Breast epithelium (tissue), 4 donors: Measurements from ENCODE around the gene CDC42SE2. TPM values are rescaled to one million over a fixed set of nuclear protein-coding genes. Genes with fewer than 3 reads are reported as not detected.

Source experiments
- DNase-seq, 2 donors: peaks; one replicate each; pipeline ENCODE4 v3.0.0-alpha.2; 2019; ENCODE audit warnings: low spot score in 2 of 2
- H3K27ac ChIP-seq, 2 donors: fragments of 200-600 bp; sonication (generic) in 1 of 2; one replicate each; pipeline ENCODE4 v1.5.1; 2016 to 2019; ENCODE audit warnings: mild to moderate bottlenecking in 1 of 2
- H3K27me3 ChIP-seq, 2 donors: fragments of 200-600 bp; sonication (generic) in 1 of 2; one replicate each; pipeline versions ENCODE4 v1.5.1 to v1.6.0; 2017 to 2019; ENCODE audit warnings: control low read depth in 1 of 2, mild to moderate bottlenecking in 1 of 2
- H3K36me3 ChIP-seq: fragments of 200-600 bp; one replicate; pipeline ENCODE4 v1.5.1; 2019
- H3K4me1 ChIP-seq, 2 donors: fragments of 200-600 bp; sonication (generic); one replicate each; pipeline ENCODE4 v1.5.1; 2016 to 2019; ENCODE audit warnings: control low read depth in 1 of 2
- H3K4me3 ChIP-seq, 3 donors: fragments of 200-600 bp; sonication (generic); 1 replicate in 2 of 3; 2 replicates in 1 of 3; pipeline ENCODE4 v1.5.1; 2016 to 2019; ENCODE audit warnings: mild to moderate bottlenecking in 3 of 3, moderate library complexity in 2 of 3
- H3K9me3 ChIP-seq, 2 donors: fragments of 200-600 bp; sonication (generic) in 1 of 2; one replicate each; pipeline ENCODE4 v1.5.1; 2016 to 2019; ENCODE audit warnings: control low read depth in 1 of 2
- CTCF ChIP-seq, 3 donors: fragments of 450-650 bp; IDR thresholded peaks; one replicate each; pipeline ENCODE4 v1.5.1; 2016 to 2017; ENCODE audit warnings: antibody characterized with exemption in 3 of 3, mild to moderate bottlenecking in 3 of 3, moderate library complexity in 3 of 3
- POLR2A ChIP-seq: fragments of 450-650 bp; IDR thresholded peaks from one replicate; pipeline ENCODE4 v1.6.1; 2016; ENCODE audit warnings: antibody characterized with exemption, mild to moderate bottlenecking, moderate library complexity
- POLR2AphosphoS5 ChIP-seq, 3 donors: sonication (generic); formaldehyde crosslinking; IDR thresholded peaks; one replicate each; pipeline ENCODE4 v1.6.1; 2017; ENCODE audit warnings: antibody characterized with exemption in 3 of 3
- intact Hi-C: fragments of 100-400 bp; cut with DNase I; formaldehyde crosslinking; loops from one replicate; pipeline ENCODE4 v1.15.1; 2023; ENCODE audit warnings: low total_unique reads
- total RNA-seq, 3 donors: library from RNA; depleted of rRNA; stranded (reverse); fragments of >200 nt; gene quantifications; one replicate each; pipeline ENCODE4 v1.1.0, GENCODE V29; 2016

Gene CDC42SE2
- total RNA-seq, 3 donors from 2014 or later: 39.4 to 82.8 (median 41.0) TPM

- peaks cover 0 to 4% of the 10 kb centered on the region in 2 donors for H3K4me1 ChIP-seq
- H3K36me3 ChIP-seq: no peaks in the 10 kb centered on the region
- intact Hi-C loops: no loop called here
- DNase-seq: no peak
- H3K9me3 ChIP-seq: no peaks in the 10 kb centered on the region
- no peak overlapping the region for H3K4me3 ChIP-seq
- TF ChIP-seq POLR2A: no peak
- no peak for TF ChIP-seq POLR2AphosphoS5 (IDR thresholded peaks at IDR 0.05)
- TF ChIP-seq CTCF (IDR thresholded peaks at IDR 0.05): no peak
- H3K27me3 ChIP-seq: no peaks in the 10 kb centered on the region
- H3K27ac ChIP-seq: no peak overlapping the region
Measured at GRCh38 chr5:131353991-131354390, 90.1 kb downstream of the CDC42SE2 start.

DNA sequence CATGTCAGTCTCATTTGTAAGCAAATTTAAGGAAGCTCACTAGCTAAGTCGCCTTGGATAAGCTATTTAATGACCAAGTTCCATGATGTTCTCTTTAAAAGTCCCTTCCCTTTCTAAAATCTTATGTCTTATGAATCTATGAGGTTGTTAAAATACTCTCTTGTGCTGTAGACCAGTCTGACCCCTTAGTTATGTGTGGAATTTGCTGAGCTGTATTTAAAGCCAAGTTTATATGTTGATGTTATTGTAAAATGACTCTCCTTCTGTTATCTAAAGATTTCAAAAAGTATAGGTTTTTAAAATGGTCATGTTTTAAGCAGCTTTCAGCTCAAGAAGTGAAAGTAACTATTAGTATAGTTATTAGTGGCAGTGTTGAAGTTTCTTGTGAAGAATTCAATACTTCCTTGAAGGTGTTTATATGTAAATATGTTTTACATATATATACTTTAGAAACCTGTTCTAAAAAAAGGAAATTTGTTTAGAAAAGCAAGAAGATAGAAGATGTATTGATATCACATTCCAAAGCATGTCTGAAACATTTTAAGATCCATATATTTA is 92.2 kb downstream of the CDC42SE2 start:
- Histone ChIP-seq H3K27ac (no peak overlapping the region), H3K27me3 (no peaks in the 10 kb centered on the region), H3K9me3 (no peaks in the 10 kb centered on the region), H3K36me3 (no peaks in the 10 kb centered on the region), H3K4me3 (no peak overlapping the region), H3K4me1 (peaks cover 0 to 4% of the 10 kb centered on the region in 2 donors)
- no peak for TF ChIP-seq POLR2AphosphoS5 (IDR thresholded peaks at IDR 0.05)
- intact Hi-C loops: no loop called here
- no peak for DNase-seq

GRCh38 chr5:131356619-131357018 is 92.8 kb downstream of the CDC42SE2 start:
- Histone ChIP-seq H3K4me1 (peaks cover 0 to 4% of the 10 kb centered on the region in 2 donors), H3K27me3 (no peaks in the 10 kb centered on the region), H3K36me3 (no peaks in the 10 kb centered on the region), H3K9me3 (no peaks in the 10 kb centered on the region), H3K4me3 (no peak overlapping the region), H3K27ac (no peak overlapping the region)
- no peak for DNase-seq
- no peak for TF ChIP-seq POLR2AphosphoS5 (IDR thresholded peaks at IDR 0.05)
- TF ChIP-seq POLR2A: no peak
- TF ChIP-seq CTCF (IDR thresholded peaks at IDR 0.05): no peak
- intact Hi-C loops: no loop called here

DNA sequence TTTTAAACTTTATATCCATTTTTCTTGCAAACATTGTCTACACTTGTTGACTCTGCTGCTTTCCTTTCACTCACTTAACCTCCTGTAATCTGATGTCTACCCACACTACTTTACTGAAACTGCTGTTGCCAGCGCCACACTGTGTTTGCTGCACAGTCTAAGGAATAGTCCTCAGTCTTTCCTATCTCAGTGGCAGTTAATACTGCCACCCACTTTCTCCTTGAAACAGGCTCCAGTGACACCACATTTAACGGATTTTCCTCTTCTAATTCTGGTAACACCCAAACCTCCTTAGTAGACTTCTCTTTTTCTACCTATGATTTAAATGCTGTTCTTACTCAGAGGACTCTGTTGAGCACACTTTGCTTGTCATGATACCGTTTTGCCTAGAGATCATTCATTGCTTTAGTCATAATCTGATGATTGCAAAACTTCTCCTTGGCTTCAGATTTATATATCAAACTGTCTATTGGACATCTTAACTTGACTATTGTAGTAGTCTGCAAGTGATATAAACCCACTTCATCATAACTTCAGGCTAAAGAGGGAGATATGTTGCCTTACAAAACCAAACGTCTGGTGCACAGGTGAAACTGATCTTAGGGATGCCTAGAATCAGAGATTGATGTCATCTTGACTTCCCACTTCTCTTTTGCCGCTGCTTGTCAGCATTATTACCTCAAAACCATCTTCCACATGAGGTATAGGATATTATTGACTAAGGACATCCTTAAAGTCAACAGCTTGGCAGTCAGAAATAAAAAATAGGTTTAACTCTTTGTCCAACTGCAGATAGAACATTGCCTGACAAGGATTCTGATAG is 94.1 kb downstream of the CDC42SE2 start:
- Histone ChIP-seq H3K27me3 (no peaks in the 10 kb centered on the region), H3K4me1 (peaks cover 0 to 4% of the 10 kb centered on the region in 2 donors), H3K4me3 (no peak overlapping the region), H3K27ac (no peak overlapping the region), H3K9me3 (no peaks in the 10 kb centered on the region), H3K36me3 (no peaks in the 10 kb centered on the region)
- DNase-seq: no peak
- TF ChIP-seq POLR2A: no peak
- no peak for TF ChIP-seq POLR2AphosphoS5 (IDR thresholded peaks at IDR 0.05)
- TF ChIP-seq CTCF (IDR thresholded peaks at IDR 0.05): no peak
- intact Hi-C loops: no loop called here

- Histone ChIP-seq H3K27me3 (no peaks in the 10 kb centered on the region), H3K4me1 (no peaks in the 10 kb centered on the region), H3K9me3 (no peaks in the 10 kb centered on the region), H3K27ac (no peak overlapping the region), H3K36me3 (no peaks in the 10 kb centered on the region), H3K4me3 (no peak overlapping the region)
- DNase-seq: no peak
- intact Hi-C loops: no loop called here
- no peak for TF ChIP-seq POLR2AphosphoS5 (IDR thresholded peaks at IDR 0.05)
- TF ChIP-seq POLR2A: no peak
- TF ChIP-seq CTCF (IDR thresholded peaks at IDR 0.05): no peak
Measured at GRCh38 chr5:131361677-131362315, 97.9 kb downstream of the CDC42SE2 start.
